Measurements from ENCODE around the gene INPP5E. TPM values are rescaled to one million over a fixed set of nuclear protein-coding genes. Genes with fewer than 3 reads are reported as not detected.

The INPP5E gene
- total RNA-seq, 1 donor, result 12.5 TPM

- peak; percentile 2 for DNase-seq (ENCODE audit: low read depth)
- H3K4me3 ChIP-seq (ENCODE audit: low read depth, low read length), result peak overlapping the region; percentile 83
- no peak for TF ChIP-seq CTCF (IDR thresholded peaks at IDR 0.05; ENCODE audit: insufficient read depth, low read length)
These were observed 41.9 kb upstream of the INPP5E start for GRCh38 chr9:136481558-136481957.

DNA sequence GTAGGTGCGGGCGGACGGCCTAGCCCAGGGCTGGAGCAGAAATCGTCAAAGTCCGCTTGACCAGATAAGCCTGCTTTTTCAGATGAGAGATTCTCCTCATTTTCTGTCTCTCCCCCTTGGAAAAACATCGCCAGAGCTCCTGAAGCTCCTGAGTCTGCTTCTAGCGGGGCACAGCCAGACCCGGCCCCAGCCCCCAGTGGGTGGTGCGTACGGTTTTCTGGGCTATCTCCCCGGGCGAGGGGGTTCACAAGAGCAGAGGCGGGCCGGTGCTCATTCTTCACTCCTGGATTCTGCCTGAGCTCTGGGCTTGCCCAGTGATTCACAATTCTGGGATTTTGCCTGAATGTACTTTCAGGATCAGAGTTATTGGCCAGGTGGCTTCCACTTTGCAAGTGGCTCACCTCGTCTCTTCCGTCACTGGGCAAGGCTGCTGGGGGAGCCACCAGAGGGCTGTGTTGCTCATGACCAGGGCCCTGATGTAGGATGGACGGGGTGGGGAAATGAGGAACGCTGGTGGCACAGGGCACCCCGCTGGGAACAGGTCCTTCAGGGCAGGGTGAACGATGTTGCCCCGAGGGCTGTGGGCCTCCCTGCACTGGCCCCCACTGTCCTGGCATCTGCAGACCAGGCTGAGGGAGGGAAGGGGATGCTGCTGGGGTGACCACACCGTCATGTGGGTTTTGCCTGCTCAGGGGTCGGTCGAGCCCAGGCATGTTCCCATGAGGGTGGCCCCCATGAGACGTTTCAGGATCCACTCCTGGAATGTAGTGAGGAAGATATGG lies 36.9 kb upstream of the INPP5E start:
- H3K4me3 ChIP-seq (ENCODE audit: low read depth, low read length), result no peak overlapping the region
- TF ChIP-seq CTCF (IDR thresholded peaks at IDR 0.05; ENCODE audit: insufficient read depth, low read length), result no peak
- no peak for DNase-seq (ENCODE audit: low read depth)

- TF ChIP-seq CTCF (IDR thresholded peaks at IDR 0.05; ENCODE audit: insufficient read depth, low read length), result no peak
- H3K4me3 ChIP-seq (ENCODE audit: low read depth, low read length), result no peak overlapping the region
- DNase-seq (ENCODE audit: low read depth), result no peak
These were observed 35.6 kb upstream of the INPP5E start for GRCh38 chr9:136474974-136475865.

GRCh38 chr9:136474021-136474640 lies 34.5 kb upstream of the INPP5E start:
- no peak for DNase-seq (ENCODE audit: low read depth)
- TF ChIP-seq CTCF (IDR thresholded peaks at IDR 0.05; ENCODE audit: insufficient read depth, low read length), result no peak
- no peak overlapping the region for H3K4me3 ChIP-seq (ENCODE audit: low read depth, low read length)

- TF ChIP-seq CTCF (IDR thresholded peaks at IDR 0.05; ENCODE audit: insufficient read depth, low read length), result no peak
- no peak overlapping the region for H3K4me3 ChIP-seq (ENCODE audit: low read depth, low read length)
- DNase-seq (ENCODE audit: low read depth), result no peak
These were observed 33.7 kb upstream of the INPP5E start for GRCh38 chr9:136473354-136473721.

DNA sequence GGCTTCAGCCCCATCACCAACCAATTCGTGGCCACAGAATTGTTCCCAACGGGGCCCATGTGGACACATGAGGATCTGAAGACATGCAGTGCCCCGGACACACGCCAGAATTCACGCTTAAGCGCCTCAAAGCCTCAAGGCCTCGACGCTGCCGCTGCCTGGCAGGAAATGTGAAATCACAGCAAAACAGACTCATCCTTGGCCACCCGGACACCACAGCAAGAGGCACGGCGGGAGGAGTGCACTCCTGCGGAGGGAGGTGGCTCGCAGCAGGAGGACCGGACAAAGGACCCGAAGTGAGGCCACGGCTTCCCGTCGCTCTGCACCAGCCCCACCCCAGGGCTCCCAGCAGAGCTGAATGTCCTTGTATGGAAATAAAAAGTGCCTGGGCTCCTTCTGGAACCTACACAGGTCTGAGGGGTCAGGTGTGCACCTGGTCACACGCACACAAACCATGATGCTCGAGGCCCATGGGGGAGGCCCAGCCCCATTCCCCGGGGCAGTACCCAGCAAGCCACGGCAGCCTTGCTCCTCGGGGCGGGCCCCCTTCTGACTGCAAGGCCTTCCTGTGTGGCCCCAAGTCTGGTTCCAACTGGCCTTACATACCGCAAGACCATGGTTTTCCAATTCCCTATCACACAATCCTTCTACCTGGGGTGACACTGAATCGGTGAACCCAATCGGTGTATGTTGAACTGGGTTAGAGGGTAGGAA lies 33.2 kb upstream of the INPP5E start:
- DNase-seq (ENCODE audit: low read depth), result no peak
- no peak for TF ChIP-seq CTCF (IDR thresholded peaks at IDR 0.05; ENCODE audit: insufficient read depth, low read length)
- H3K4me3 ChIP-seq (ENCODE audit: low read depth, low read length), result no peak overlapping the region
